Parathyroid adenoma (tissue), 2 donors: ENCODE measurements around the gene ABLIM1.

ENCODE experiments used
- H2AFZ ChIP-seq: fragments of 300-600 bp; sonication (generic); one replicate; pipeline ENCODE4 v1.7.0; 2017; ENCODE audit warnings: antibody characterized with exemption, mild to moderate bottlenecking
- H3K27ac ChIP-seq: fragments of 300-600 bp; sonication (generic); one replicate; pipeline ENCODE4 v1.7.0; 2017
- H3K27me3 ChIP-seq: fragments of 300-600 bp; sonication (generic); one replicate; pipeline ENCODE4 v1.7.0; 2017; ENCODE audit warnings: low read length; ENCODE audit not compliant: control insufficient read depth, insufficient read depth
- H3K36me3 ChIP-seq: fragments of 300-600 bp; sonication (generic); one replicate; pipeline ENCODE4 v1.7.0; 2017; ENCODE audit warnings: low read length; ENCODE audit not compliant: control insufficient read depth, insufficient read depth
- H3K4me1 ChIP-seq: fragments of 300-600 bp; sonication (generic); one replicate; pipeline ENCODE4 v1.7.0; 2017; ENCODE audit warnings: control low read depth
- H3K4me2 ChIP-seq: fragments of 300-600 bp; sonication (generic); one replicate; pipeline ENCODE4 v1.7.0; 2017; ENCODE audit warnings: low read length
- H3K4me3 ChIP-seq: fragments of 300-600 bp; sonication (generic); one replicate; pipeline ENCODE4 v1.7.0; 2017; ENCODE audit warnings: low read depth, low read length
- H3K79me2 ChIP-seq: fragments of 300-600 bp; sonication (generic); one replicate; pipeline ENCODE4 v1.7.0; 2017; ENCODE audit warnings: control low read depth
- H3K9ac ChIP-seq: fragments of 300-600 bp; sonication (generic); one replicate; pipeline ENCODE4 v1.7.0; 2017; ENCODE audit warnings: mild to moderate bottlenecking
- H3K9me3 ChIP-seq: fragments of 300-600 bp; sonication (generic); one replicate; pipeline ENCODE4 v1.7.0; 2017; ENCODE audit warnings: low read length; ENCODE audit not compliant: control insufficient read depth
- TF ChIP-seq, protein P1 (sequence below): fragments of 300-600 bp; sonication (generic); IDR thresholded peaks from one replicate; pipeline ENCODE4 v1.7.0; 2017; ENCODE audit warnings: antibody characterized with exemption, mild to moderate bottlenecking
- donor health status: primary hyperparathyroidism.

The ABLIM1 gene

DNA sequence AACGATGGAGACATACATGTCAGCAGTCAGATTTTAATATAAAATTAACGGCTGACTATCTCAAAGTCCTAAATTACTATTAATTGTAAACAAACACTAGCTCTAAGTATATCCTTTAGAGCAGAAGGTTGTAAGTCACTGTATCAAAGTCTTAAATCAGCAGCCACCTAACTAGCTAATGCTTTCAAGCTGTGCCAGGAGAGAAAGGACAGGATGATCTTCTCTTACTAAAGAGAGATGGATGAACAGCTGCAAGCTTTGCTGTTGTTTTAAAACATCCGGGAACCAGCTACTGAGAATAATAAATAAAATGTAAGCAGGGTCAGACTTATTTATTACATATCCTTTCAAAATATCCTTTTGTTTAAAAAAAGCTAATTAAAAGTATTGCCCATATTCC, 24.0 kb upstream of the ABLIM1 start:
- TF ChIP-seq, protein P1, sequence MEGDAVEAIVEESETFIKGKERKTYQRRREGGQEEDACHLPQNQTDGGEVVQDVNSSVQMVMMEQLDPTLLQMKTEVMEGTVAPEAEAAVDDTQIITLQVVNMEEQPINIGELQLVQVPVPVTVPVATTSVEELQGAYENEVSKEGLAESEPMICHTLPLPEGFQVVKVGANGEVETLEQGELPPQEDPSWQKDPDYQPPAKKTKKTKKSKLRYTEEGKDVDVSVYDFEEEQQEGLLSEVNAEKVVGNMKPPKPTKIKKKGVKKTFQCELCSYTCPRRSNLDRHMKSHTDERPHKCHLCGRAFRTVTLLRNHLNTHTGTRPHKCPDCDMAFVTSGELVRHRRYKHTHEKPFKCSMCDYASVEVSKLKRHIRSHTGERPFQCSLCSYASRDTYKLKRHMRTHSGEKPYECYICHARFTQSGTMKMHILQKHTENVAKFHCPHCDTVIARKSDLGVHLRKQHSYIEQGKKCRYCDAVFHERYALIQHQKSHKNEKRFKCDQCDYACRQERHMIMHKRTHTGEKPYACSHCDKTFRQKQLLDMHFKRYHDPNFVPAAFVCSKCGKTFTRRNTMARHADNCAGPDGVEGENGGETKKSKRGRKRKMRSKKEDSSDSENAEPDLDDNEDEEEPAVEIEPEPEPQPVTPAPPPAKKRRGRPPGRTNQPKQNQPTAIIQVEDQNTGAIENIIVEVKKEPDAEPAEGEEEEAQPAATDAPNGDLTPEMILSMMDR = no peak
- Histone ChIP-seq H3K4me1 (peaks cover 4% of the 10 kb centered on the region), H3K4me2 (no peak overlapping the region), H3K36me3 (no peaks in the 10 kb centered on the region), H3K9ac (no peak overlapping the region), H3K9me3 (no peaks in the 10 kb centered on the region), H3K27ac (no peak overlapping the region), H3K27me3 (no peaks in the 10 kb centered on the region), H2AFZ (no peak overlapping the region), H3K79me2 (peaks cover 3% of the 10 kb centered on the region), H3K4me3 (no peak overlapping the region)

DNA sequence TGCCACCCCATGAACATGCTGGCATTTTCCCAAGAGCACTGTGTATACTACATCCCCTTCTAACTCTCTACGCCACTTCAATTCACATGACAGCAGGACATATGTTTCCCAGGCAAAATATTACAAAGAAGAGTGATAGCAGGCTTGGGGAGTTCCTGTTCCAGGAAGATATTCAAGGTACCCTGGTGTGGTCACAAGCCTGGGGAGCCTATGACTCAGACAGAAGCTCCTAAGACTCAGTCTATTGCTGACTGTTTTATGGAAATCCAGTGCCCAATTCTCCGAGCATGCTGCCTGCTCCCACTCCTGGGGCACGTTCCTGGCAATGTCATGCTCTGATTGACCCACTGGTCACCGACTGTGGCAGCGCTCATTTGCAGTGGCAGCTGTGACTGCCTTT, 23.5 kb upstream of the ABLIM1 start:
- peaks cover 5% of the 10 kb centered on the region for H3K79me2 ChIP-seq
- H3K4me3 ChIP-seq = no peak overlapping the region
- H3K9me3 ChIP-seq = no peaks in the 10 kb centered on the region
- TF ChIP-seq, protein P1 = no peak
- H3K4me2 ChIP-seq = no peak overlapping the region
- H3K27ac ChIP-seq = no peak overlapping the region
- H3K9ac ChIP-seq = no peak overlapping the region
- H3K4me1 ChIP-seq = peaks cover 4% of the 10 kb centered on the region
- H3K27me3 ChIP-seq = no peaks in the 10 kb centered on the region
- no peaks in the 10 kb centered on the region for H3K36me3 ChIP-seq
- H2AFZ ChIP-seq = no peak overlapping the region

DNA sequence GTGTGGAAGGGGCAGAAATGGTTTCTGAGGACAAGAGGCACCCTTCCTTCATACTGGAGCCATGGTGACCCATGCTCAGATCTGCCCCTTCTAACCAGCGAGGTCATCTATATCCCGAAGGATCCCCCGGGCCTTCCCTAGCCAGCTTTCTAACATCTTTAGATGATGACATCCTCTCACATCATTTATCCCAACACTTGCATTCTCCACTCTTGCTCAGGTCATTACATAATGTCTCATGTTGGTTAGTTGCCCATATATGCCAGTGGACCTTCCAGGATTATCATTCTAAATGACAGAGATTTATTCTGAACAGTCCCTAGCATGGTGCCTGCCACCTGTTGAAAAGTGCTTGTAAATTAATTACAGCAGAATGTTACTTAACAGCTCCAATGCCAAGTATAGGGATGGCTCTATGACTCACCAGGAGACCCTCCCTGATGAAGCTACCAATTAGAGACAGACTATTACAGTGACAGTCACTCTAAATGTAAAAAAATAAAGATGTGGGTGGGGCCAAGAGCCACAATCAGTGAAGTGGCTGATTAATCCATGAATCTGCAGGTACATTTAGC, 22.6 kb upstream of the ABLIM1 start:
- Histone ChIP-seq H3K27me3 (no peaks in the 10 kb centered on the region), H3K9ac (no peak overlapping the region), H3K9me3 (no peaks in the 10 kb centered on the region), H3K27ac (no peak overlapping the region), H3K79me2 (peaks cover 5% of the 10 kb centered on the region), H3K4me1 (peaks cover 4% of the 10 kb centered on the region), H2AFZ (no peak overlapping the region), H3K36me3 (no peaks in the 10 kb centered on the region), H3K4me3 (no peak overlapping the region), H3K4me2 (no peak overlapping the region)
- TF ChIP-seq, protein P1 = no peak

DNA sequence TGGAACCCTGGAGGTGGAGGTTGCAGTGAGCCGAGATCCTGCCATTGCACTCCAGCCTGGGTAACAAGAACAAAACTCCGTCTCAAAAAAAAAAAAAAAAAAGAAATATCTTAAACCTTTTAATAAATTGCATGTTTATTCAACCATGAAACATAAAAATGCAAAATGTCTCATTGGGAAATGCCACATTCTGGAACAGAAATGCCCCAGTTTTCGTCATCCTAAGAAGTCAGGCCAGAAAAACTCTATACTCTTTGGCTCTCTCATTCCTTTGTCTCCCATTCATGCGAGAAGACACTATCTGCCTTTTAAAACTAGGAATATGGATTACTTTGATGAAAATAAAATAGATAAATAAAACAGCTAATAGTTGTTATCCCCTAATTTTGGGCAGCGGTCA, 21.5 kb upstream of the ABLIM1 start:
- no peak overlapping the region for H3K9ac ChIP-seq
- no peak overlapping the region for H3K4me3 ChIP-seq
- no peaks in the 10 kb centered on the region for H3K9me3 ChIP-seq
- no peaks in the 10 kb centered on the region for H3K4me1 ChIP-seq
- H2AFZ ChIP-seq = no peak overlapping the region
- H3K27ac ChIP-seq = no peak overlapping the region
- H3K79me2 ChIP-seq = peaks cover 5% of the 10 kb centered on the region
- TF ChIP-seq, protein P1 = no peak
- no peaks in the 10 kb centered on the region for H3K36me3 ChIP-seq
- no peak overlapping the region for H3K4me2 ChIP-seq
- no peaks in the 10 kb centered on the region for H3K27me3 ChIP-seq

DNA sequence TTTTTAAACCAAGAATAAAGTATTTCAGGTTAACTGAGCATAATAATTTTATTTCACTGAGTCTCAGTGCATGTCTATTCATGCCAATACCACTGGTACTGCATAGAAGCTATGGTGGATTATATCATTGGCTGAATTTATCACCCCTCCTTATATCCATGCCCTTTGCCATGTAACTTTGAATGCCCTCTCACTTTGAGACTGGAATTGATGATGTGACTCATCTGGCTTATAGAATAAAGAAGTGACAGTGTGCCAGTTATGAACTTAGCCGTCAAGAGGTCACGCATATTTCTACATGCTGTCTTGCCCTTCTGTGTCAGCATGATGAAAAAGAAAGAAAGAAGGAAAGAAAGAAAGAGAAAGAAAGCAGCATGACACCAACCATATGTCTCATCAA, 20.7 kb upstream of the ABLIM1 start:
- Histone ChIP-seq H3K9me3 (no peaks in the 10 kb centered on the region), H2AFZ (no peak overlapping the region), H3K4me3 (no peak overlapping the region), H3K36me3 (no peaks in the 10 kb centered on the region), H3K4me2 (no peak overlapping the region), H3K79me2 (peaks cover 5% of the 10 kb centered on the region), H3K4me1 (no peaks in the 10 kb centered on the region), H3K27me3 (no peaks in the 10 kb centered on the region), H3K9ac (no peak overlapping the region), H3K27ac (no peak overlapping the region)
- TF ChIP-seq, protein P1 = no peak
